ENCODE results near the gene COL24A1. TPM values are rescaled to one million over a fixed set of nuclear protein-coding genes. Genes with fewer than 3 reads are reported as not detected.

COL24A1 gene
- total RNA-seq, 4 donors from 2014 or later = 1.0 to 2.8 (median 1.9) TPM

- H3K27me3 ChIP-seq = no peaks in the 10 kb centered on the region
- 96 to 98% methylated on average over 1 of the region's 1 CpG for WGBS, 2 donors
- H3K9me3 ChIP-seq = no peaks in the 10 kb centered on the region
- no peaks in the 10 kb centered on the region for H3K36me3 ChIP-seq
- H3K27ac ChIP-seq = no peak overlapping the region
- H3K4me3 ChIP-seq = no peak overlapping the region
- TF ChIP-seq EP300 (IDR thresholded peaks at IDR 0.05) = no peak
- TF ChIP-seq CTCF (IDR thresholded peaks at IDR 0.05) = no peak
- TF ChIP-seq POLR2A (IDR thresholded peaks at IDR 0.05) = no peak
- no peak for DNase-seq (ENCODE audit: low spot score in 2 of 2)
- H3K4me1 ChIP-seq = peaks cover 0 to 17% (median 0%) of the 10 kb centered on the region in 4 donors
Observed at GRCh38 chr1:86063721-86064120, 92.9 kb downstream of the COL24A1 start.

- Histone ChIP-seq H3K27me3 (no peaks in the 10 kb centered on the region), H3K4me1 (peaks cover 0 to 17% (median 0%) of the 10 kb centered on the region in 4 donors), H3K27ac (no peak overlapping the region), H3K4me3 (no peak overlapping the region), H3K9me3 (no peaks in the 10 kb centered on the region), H3K36me3 (no peaks in the 10 kb centered on the region)
- TF ChIP-seq EP300 (IDR thresholded peaks at IDR 0.05) = no peak
- TF ChIP-seq CTCF (IDR thresholded peaks at IDR 0.05) = no peak
- DNase-seq (ENCODE audit: low spot score in 2 of 2) = no peak
- 42 to 56% methylated on average over 3 of the region's 3 CpGs for WGBS, 2 donors
Observed at GRCh38 chr1:86062453-86062852, 94.1 kb downstream of the COL24A1 start.

- Histone ChIP-seq H3K36me3 (no peaks in the 10 kb centered on the region), H3K9me3 (no peaks in the 10 kb centered on the region), H3K27me3 (no peaks in the 10 kb centered on the region), H3K27ac (no peak overlapping the region), H3K4me3 (no peak overlapping the region), H3K4me1 (peaks cover 0 to 17% (median 0%) of the 10 kb centered on the region in 4 donors)
- DNase-seq (ENCODE audit: low spot score in 2 of 2) = no peak
- TF ChIP-seq EP300 (IDR thresholded peaks at IDR 0.05) = no peak
- TF ChIP-seq POLR2A (IDR thresholded peaks at IDR 0.05) = no peak
- no peak for TF ChIP-seq CTCF (IDR thresholded peaks at IDR 0.05)
- WGBS, 2 donors = 12% methylated on average over 2 of the region's 2 CpGs
Observed at GRCh38 chr1:86061551-86061990, 95.0 kb downstream of the COL24A1 start.

- TF ChIP-seq CTCF (IDR thresholded peaks at IDR 0.05) (no peak), EP300 (IDR thresholded peaks at IDR 0.05) (no peak), POLR2A (IDR thresholded peaks at IDR 0.05) (no peak)
- WGBS, 2 donors = 84 to 89% methylated on average over 2 of the region's 2 CpGs
Observed at GRCh38 chr1:86054396-86054795, 102.2 kb downstream of the COL24A1 start.

GRCh38 chr1:86052948-86053698 is 103.4 kb downstream of the COL24A1 start:
- Histone ChIP-seq H3K4me1 (no peaks in the 10 kb centered on the region), H3K27ac (no peak overlapping the region), H3K9me3 (no peaks in the 10 kb centered on the region), H3K27me3 (no peaks in the 10 kb centered on the region), H3K36me3 (no peaks in the 10 kb centered on the region), H3K4me3 (no peak overlapping the region)
- DNase-seq (ENCODE audit: low spot score in 2 of 2) = no peak
- 89 to 94% methylated on average over 2 of the region's 2 CpGs for WGBS, 2 donors
- no peak for TF ChIP-seq CTCF (IDR thresholded peaks at IDR 0.05)
- no peak for TF ChIP-seq POLR2A (IDR thresholded peaks at IDR 0.05)
- no peak for TF ChIP-seq EP300 (IDR thresholded peaks at IDR 0.05)

More at GRCh38 chr1:86054396-86054795, 102.2 kb downstream of the COL24A1 start:
- H3K36me3 ChIP-seq = no peaks in the 10 kb centered on the region
- DNase-seq (ENCODE audit: low spot score in 2 of 2) = no peak
- H3K27me3 ChIP-seq = no peaks in the 10 kb centered on the region
- H3K9me3 ChIP-seq = no peaks in the 10 kb centered on the region
- no peak overlapping the region for H3K4me3 ChIP-seq
- no peaks in the 10 kb centered on the region for H3K4me1 ChIP-seq
- H3K27ac ChIP-seq = no peak overlapping the region
